Central memory CD8-positive, alpha-beta T cell (primary cell): ENCODE measurements around the gene CDKN1A.
"Not testable (repeated sequence)": the region's sequence is repeated elsewhere in the genome, so short reads cannot be mapped to it uniquely, and the experiment has no call there.

Source experiments
- ATAC-seq: fragments of 150-1000 bp; cut with Tn5 transposase; replicated peaks from 2 replicates; pipeline ENCODE4 v1.10.0; 2022; ENCODE audit warnings: mild to moderate bottlenecking, moderate FRiP score, moderate number of reproducible peaks; ENCODE audit not compliant: poor library complexity, severe bottlenecking; ENCODE audit errors: extremely low read depth
- DNase-seq, 2 donors: peaks; one replicate each; pipeline ENCODE4 v3.0.0; 2021; ENCODE audit warnings: low spot score in 2 of 2
- H3K27ac Mint-ChIP-seq: one replicate; pipeline ENCODE4 v1.8.0; 2022; ENCODE audit warnings: low read depth, mild to moderate bottlenecking, moderate library complexity, mixed read lengths
- H3K27me3 Mint-ChIP-seq: one replicate; pipeline ENCODE4 v1.8.0; 2022; ENCODE audit warnings: mixed read lengths
- H3K36me3 Mint-ChIP-seq: one replicate; pipeline ENCODE4 v1.8.0; 2022; ENCODE audit warnings: mild to moderate bottlenecking, moderate library complexity, mixed read lengths; ENCODE audit not compliant: insufficient read depth
- H3K4me1 Mint-ChIP-seq: one replicate; pipeline ENCODE4 v1.8.0; 2022; ENCODE audit warnings: mixed read lengths
- H3K4me3 Mint-ChIP-seq: one replicate; pipeline ENCODE4 v1.8.0; 2022; ENCODE audit warnings: mild to moderate bottlenecking, moderate library complexity, mixed read lengths
- H3K9me3 Mint-ChIP-seq: one replicate; pipeline ENCODE4 v1.8.0; 2022; ENCODE audit warnings: mixed read lengths

Gene CDKN1A

GRCh38 chr6:36697481-36697903 is 19.0 kb downstream of the CDKN1A start, which contains the start of gene RAB44:
RAB44 (plus strand) TSS chr6:36697826; CDS start chr6:36704236, 6,410 bp downstream.
- no peaks in the 10 kb centered on the region for H3K36me3 Mint-ChIP-seq
- no peak within 1 kb of the TSS for H3K4me3 Mint-ChIP-seq
- H3K27me3 Mint-ChIP-seq: no peaks in the 10 kb centered on the region
- ATAC-seq (no peak), DNase-seq (no peak)
- no peaks in the 10 kb centered on the region for H3K9me3 Mint-ChIP-seq
- H3K4me1 Mint-ChIP-seq: peaks cover 10% of the 10 kb centered on the region
- H3K27ac Mint-ChIP-seq: no peak within 1 kb of the TSS

GRCh38 chr6:36698196-36698595 is 19.7 kb downstream of the CDKN1A start:
- no peak overlapping the region for H3K4me3 Mint-ChIP-seq
- H3K27me3 Mint-ChIP-seq: peaks cover 5% of the 10 kb centered on the region
- no peaks in the 10 kb centered on the region for H3K9me3 Mint-ChIP-seq
- ATAC-seq: no peak
- H3K4me1 Mint-ChIP-seq: peaks cover 10% of the 10 kb centered on the region
- no peak for DNase-seq
- no peak overlapping the region for H3K27ac Mint-ChIP-seq
- H3K36me3 Mint-ChIP-seq: no peaks in the 10 kb centered on the region

GRCh38 chr6:36698871-36699271 is 20.4 kb downstream of the CDKN1A start:
- H3K9me3 Mint-ChIP-seq: no peaks in the 10 kb centered on the region
- no peak overlapping the region for H3K4me3 Mint-ChIP-seq
- peaks cover 5% of the 10 kb centered on the region for H3K4me1 Mint-ChIP-seq
- peaks cover 11% of the 10 kb centered on the region for H3K27me3 Mint-ChIP-seq
- no peaks in the 10 kb centered on the region for H3K36me3 Mint-ChIP-seq
- no peak overlapping the region for H3K27ac Mint-ChIP-seq
- DNase-seq: no peak
- ATAC-seq: no peak

GRCh38 chr6:36699348-36699747 is 20.8 kb downstream of the CDKN1A start:
- no peaks in the 10 kb centered on the region for H3K36me3 Mint-ChIP-seq
- ATAC-seq (no peak), DNase-seq (no peak)
- no peak overlapping the region for H3K27ac Mint-ChIP-seq
- no peak overlapping the region for H3K4me3 Mint-ChIP-seq
- H3K4me1 Mint-ChIP-seq: peaks cover 5% of the 10 kb centered on the region
- peaks cover 15% of the 10 kb centered on the region for H3K27me3 Mint-ChIP-seq
- no peaks in the 10 kb centered on the region for H3K9me3 Mint-ChIP-seq

DNA sequence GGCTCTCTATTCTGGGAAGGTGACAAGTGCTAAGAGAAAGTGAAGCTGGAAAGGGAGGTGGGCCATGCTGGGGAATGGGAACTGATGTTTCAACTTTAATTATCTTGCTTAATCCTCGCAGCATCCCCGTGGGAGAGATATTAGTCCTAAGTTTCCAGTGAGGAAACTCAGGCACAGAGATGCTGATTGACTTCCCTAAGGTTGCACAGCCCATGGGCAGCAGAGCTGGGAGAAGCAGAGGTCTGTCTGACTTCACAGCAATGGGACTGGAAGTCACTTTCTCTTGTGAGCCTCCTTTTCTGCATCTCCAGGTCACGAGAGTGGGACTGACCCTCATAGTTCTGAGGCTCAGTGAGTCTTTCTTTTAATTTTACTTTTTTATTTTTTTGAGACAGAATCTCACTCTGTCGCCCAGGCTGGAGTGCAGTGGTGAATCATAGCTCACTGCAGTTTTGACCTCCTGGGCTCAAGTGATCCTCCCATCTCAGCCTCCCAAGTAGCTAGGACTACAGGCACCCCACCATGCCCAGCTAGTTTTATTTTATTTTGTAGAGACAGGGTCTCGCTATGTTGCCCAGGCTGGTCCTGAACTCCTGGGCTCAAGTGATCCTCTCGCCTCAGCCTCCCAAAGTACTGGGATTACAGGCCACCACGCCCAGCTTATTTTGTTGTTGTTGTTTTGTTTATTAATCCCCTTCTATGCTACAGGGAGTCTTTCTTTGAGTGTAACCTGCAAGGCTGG is 21.7 kb downstream of the CDKN1A start:
- Mint-ChIP-seq H3K4me1 (peaks cover 5% of the 10 kb centered on the region), H3K27me3 (peaks cover 15% of the 10 kb centered on the region), H3K36me3 (no peaks in the 10 kb centered on the region), H3K9me3 (no peaks in the 10 kb centered on the region), H3K4me3 (no peak overlapping the region), H3K27ac (no peak overlapping the region)
- DNase-seq (no peak), ATAC-seq (no peak)

DNA sequence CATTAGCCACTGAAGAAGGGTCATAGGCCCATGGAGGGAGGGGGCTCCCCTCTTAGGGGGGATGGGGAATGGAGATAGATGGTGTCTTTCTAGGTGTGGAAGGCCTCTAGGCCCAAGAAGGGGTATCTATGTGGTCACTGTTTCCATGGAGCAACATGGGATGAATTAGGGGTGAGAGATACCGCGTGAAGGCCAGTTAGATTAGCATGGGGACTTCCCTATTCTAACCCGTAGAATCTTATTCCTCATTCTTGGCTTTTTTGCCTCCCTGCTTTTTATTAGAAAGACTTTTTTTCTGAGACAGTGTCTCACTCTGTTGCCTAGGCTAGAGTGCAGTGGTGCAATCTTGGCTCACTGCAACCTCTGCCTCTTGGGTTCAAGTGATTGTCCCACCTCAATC is 22.3 kb downstream of the CDKN1A start:
- Mint-ChIP-seq H3K27me3 (peaks cover 15% of the 10 kb centered on the region), H3K4me1 (peaks cover 5% of the 10 kb centered on the region), H3K4me3 (no peak overlapping the region), H3K36me3 (peaks cover 2% of the 10 kb centered on the region), H3K27ac (no peak overlapping the region), H3K9me3 (no peaks in the 10 kb centered on the region)
- DNase-seq (no peak), ATAC-seq (no peak)

GRCh38 chr6:36701401-36701991 is 23.0 kb downstream of the CDKN1A start:
- peaks cover 5% of the 10 kb centered on the region for H3K4me1 Mint-ChIP-seq
- peaks cover 2% of the 10 kb centered on the region for H3K36me3 Mint-ChIP-seq

DNA sequence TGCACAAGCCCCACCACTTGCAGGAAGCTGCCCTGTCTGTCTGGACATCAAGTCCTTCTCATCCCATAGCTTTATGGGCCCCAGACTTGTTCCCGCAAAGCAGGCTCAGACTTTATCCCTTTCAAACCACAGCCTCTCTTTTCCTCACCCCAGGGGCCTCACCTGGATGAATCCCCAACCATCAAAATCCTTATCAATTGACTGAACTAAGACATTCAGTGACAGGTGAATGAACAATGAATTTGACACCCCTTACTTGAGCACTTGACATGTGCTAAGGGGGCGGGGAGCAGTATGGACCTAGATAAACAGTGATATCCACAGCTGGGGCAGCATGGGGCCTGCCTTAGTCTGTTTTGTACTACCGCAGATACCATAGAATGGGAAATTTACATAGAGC is 24.1 kb downstream of the CDKN1A start:
- Mint-ChIP-seq H3K27ac (peak overlapping the region; percentile 24), H3K9me3 (no peaks in the 10 kb centered on the region), H3K4me3 (no peak overlapping the region), H3K36me3 (peaks cover 2% of the 10 kb centered on the region), H3K27me3 (peaks cover 15% of the 10 kb centered on the region), H3K4me1 (no peaks in the 10 kb centered on the region)
- DNase-seq (no peak), ATAC-seq (no peak)

More at GRCh38 chr6:36701401-36701991, 23.0 kb downstream of the CDKN1A start:
- ATAC-seq: no peak
- DNase-seq: no peak
- Mint-ChIP-seq H3K27ac (no peak overlapping the region), H3K27me3 (peaks cover 15% of the 10 kb centered on the region), H3K9me3 (no peaks in the 10 kb centered on the region), H3K4me3 (no peak overlapping the region)

DNA sequence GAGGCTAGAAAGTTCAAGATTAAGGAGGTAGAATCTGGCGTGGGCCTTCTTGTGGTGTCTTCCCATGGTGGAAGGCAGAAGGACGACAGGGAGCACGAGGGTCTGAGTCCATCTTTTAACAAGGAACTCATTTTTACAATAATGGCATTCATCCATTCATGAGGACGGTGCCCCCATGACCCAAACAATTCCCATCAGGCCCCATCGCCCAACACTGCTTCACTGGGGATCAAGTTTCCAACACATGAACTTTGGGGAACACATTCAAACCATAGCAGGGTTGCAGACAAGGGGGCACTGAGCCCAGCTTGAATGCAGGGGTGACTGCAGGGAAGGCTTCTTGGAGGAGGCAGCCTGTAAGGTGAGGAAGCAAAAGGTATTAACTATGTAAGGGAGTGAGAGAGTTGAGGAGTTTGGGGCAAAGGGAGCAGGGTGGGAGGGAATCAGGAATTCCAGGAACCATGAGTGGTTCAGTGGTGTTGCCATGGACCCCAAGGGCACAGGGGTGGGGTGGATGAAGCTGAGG is 24.6 kb downstream of the CDKN1A start:
- Mint-ChIP-seq H3K4me1 (no peaks in the 10 kb centered on the region), H3K27me3 (peaks cover 15% of the 10 kb centered on the region), H3K4me3 (no peak overlapping the region), H3K27ac (no peak overlapping the region), H3K9me3 (no peaks in the 10 kb centered on the region), H3K36me3 (peaks cover 2% of the 10 kb centered on the region)
- no peak for DNase-seq
- ATAC-seq: no peak

DNA sequence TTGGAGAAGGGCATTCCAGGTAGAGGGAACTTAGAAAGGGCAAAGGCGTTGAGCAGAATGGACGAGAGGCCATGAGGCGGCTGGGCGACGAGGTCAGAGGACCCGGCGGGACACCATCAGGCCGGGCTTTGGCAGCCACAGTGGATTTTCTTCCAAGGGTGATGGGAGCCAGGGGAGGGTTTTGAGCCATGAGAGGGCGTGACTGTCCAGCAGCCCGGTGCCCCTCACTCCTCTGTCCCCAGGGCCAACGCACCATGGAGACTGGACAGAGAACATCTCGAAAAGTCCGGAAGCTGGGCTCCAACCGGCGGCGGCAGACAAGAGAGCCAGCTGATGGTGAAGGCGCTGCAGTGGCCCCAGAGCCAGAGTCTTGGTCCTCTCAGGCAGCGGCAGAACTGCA is 25.5 kb downstream of the CDKN1A start:
- ATAC-seq: no peak
- Mint-ChIP-seq H3K36me3 (peaks cover 2% of the 10 kb centered on the region), H3K27ac (no peak overlapping the region), H3K9me3 (no peaks in the 10 kb centered on the region), H3K4me1 (no peaks in the 10 kb centered on the region), H3K4me3 (no peak overlapping the region), H3K27me3 (peaks cover 15% of the 10 kb centered on the region)
- DNase-seq: no peak

- H3K9me3 Mint-ChIP-seq, ATAC-seq, H3K27ac Mint-ChIP-seq, H3K36me3 Mint-ChIP-seq, H3K4me3 Mint-ChIP-seq, DNase-seq, H3K4me1 Mint-ChIP-seq: not testable (repeated sequence)
- H3K27me3 Mint-ChIP-seq: peaks cover 15% of the 10 kb centered on the region
These were observed 26.6 kb downstream of the CDKN1A start for GRCh38 chr6:36704961-36705577.

GRCh38 chr6:36706339-36706738 is 27.8 kb downstream of the CDKN1A start:
- H3K27me3 Mint-ChIP-seq: peaks cover 15% of the 10 kb centered on the region
- ATAC-seq (no peak), DNase-seq (no peak)
- H3K36me3 Mint-ChIP-seq: peaks cover 2% of the 10 kb centered on the region
- H3K27ac Mint-ChIP-seq: no peak overlapping the region
- no peak overlapping the region for H3K4me3 Mint-ChIP-seq
- H3K9me3 Mint-ChIP-seq: no peaks in the 10 kb centered on the region
- no peaks in the 10 kb centered on the region for H3K4me1 Mint-ChIP-seq

DNA sequence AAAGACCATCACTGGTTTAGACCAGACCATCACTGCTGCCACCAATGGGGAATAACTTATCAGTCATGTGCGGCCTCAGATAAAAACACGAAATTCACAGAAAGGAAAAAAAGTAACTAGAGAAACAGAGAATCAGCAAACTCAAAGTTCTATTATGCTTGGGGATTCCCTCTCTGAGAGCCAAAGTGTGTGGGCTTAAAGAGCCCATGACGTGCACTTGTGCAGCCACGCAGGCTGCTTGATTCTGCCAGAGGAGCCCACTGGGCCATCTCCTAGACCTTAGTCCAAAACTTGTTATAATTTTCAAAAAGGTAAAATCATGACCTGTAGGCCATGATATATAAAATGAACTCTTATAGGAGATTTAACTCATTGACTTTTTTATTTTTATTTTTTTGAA is 34.3 kb downstream of the CDKN1A start:
- no peaks in the 10 kb centered on the region for H3K27me3 Mint-ChIP-seq
- no peak overlapping the region for H3K4me3 Mint-ChIP-seq
- ATAC-seq (no peak), DNase-seq (no peak)
- H3K36me3 Mint-ChIP-seq: no peaks in the 10 kb centered on the region
- H3K9me3 Mint-ChIP-seq: no peaks in the 10 kb centered on the region
- H3K4me1 Mint-ChIP-seq: no peaks in the 10 kb centered on the region
- no peak overlapping the region for H3K27ac Mint-ChIP-seq
